Coronary artery (tissue), 2 donors: ENCODE results near the gene QTRT2.

Source experiments
- DNase-seq: peaks from one replicate; pipeline ENCODE4 v3.0.0-alpha.2; 2017; ENCODE audit warnings: low spot score
- H3K27ac ChIP-seq, 2 donors: fragments of 200-600 bp; sonication (generic); one replicate each; pipeline ENCODE4 v1.5.1; 2016 to 2019
- H3K4me3 ChIP-seq: fragments of 200-600 bp; sonication (generic); 2 replicates; pipeline ENCODE4 v1.5.1; 2016; ENCODE audit warnings: mild to moderate bottlenecking, moderate library complexity
- TF ChIP-seq, protein P1 (sequence below): fragments of 200-600 bp; sonication (generic); IDR thresholded peaks from one replicate; pipeline ENCODE4 v1.5.1; 2019; ENCODE audit warnings: antibody characterized with exemption

The QTRT2 gene

DNA sequence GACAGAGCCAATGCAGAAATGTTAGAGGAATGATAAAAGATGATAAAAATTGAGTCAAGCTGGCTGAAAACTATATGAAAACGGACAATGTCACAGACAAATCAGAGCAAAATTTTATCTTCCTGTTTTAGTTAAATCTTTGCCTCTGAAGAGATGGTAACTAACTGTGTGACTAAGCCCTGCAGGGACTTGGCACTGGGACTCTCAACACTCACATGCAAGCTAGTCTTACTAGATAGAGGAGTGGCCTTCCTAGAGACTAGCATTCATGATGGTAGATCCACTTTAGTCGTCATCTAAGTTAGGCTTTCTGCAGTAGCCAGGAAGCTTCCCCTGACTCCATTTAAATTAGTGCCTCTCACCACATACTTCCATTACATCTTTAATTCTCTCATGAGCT, 4.3 kb upstream of the QTRT2 start:
- Histone ChIP-seq H3K27ac (no peak overlapping the region), H3K4me3 (no peak overlapping the region)
- DNase-seq, result no peak
- TF ChIP-seq, protein P1, sequence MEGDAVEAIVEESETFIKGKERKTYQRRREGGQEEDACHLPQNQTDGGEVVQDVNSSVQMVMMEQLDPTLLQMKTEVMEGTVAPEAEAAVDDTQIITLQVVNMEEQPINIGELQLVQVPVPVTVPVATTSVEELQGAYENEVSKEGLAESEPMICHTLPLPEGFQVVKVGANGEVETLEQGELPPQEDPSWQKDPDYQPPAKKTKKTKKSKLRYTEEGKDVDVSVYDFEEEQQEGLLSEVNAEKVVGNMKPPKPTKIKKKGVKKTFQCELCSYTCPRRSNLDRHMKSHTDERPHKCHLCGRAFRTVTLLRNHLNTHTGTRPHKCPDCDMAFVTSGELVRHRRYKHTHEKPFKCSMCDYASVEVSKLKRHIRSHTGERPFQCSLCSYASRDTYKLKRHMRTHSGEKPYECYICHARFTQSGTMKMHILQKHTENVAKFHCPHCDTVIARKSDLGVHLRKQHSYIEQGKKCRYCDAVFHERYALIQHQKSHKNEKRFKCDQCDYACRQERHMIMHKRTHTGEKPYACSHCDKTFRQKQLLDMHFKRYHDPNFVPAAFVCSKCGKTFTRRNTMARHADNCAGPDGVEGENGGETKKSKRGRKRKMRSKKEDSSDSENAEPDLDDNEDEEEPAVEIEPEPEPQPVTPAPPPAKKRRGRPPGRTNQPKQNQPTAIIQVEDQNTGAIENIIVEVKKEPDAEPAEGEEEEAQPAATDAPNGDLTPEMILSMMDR, result no peak

DNA sequence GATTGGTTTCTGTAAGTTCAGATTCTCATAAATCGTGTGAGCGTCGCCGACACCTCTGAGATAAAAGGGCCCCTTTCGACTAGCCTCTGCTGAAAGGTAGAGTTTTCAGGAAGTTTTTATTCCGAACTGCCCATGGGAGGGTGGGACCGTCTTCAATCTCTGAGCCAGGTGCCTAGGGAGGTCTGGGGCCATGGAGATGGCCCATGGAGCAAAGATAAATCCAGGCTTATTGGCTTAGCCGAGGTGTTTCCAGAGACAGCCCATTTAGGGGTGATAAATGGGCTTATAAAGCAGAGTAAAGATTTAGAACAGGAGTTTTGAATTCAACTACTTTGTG, 442 bp downstream of the QTRT2 start:
- peak overlapping the region; percentile 33 to 84 for H3K27ac ChIP-seq
- no peak for DNase-seq
- peak overlapping the region; percentile 84 for H3K4me3 ChIP-seq
- TF ChIP-seq, protein P1, result no peak

DNA sequence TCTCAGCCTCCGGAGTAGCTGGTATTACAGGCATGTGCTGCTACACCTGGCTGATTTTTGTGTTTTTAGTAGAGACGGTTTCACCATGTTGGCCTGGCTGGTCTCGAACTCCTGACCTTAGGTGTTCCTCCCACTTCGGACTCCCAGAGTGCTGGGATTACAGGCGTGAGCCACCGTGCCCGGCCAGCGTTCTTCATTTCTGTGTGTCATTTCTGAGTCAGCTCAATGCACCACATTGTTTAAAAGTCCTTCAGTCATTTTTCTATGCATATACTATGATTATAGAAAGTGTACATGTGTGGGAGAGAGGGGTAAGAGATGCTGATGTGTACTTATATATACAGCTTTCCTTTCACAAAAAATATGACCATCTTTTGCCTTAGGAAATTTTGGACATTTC, 2.1 kb downstream of the QTRT2 start:
- Histone ChIP-seq H3K27ac (no peak overlapping the region), H3K4me3 (no peak overlapping the region)
- TF ChIP-seq, protein P1, result no peak
- DNase-seq, result no peak

DNA sequence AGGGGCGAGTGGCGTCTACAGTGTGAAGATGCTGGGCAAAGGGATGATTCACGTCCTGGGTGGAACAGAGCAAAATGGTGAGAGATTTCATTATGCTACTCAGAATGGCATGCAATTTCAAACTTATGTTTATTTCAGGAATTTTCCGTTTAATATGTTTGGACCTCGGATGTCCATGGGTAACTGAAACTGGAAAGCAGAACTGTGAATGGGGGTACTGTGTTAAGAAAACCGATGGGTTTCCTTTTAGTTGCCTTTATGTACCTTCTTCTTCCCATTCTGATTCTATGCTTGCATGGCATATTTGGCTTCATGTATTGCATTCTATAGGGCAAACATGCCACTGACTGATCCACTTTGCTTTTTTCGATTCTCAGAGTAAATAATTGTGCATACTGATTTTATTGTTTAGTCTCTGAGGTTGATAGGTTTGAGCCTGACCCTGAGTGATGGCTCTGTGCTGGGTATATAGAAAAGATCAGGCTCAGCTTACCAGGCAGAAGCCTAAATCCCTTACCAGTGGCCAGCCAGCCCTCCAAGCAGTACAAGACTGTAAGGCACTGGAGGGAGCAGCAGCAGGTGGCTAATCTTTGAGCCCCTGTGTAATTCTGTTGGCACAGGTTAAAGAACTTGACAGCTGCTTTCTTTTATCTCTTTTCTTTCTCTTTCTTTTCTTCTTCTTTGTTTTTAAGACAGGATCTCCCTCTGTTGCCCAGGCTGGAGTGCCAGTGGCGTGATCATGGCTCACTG, 4.5 kb downstream of the QTRT2 start:
- DNase-seq, result no peak
- H3K27ac ChIP-seq, result no peak overlapping the region
- TF ChIP-seq, protein P1, result no peak
- H3K4me3 ChIP-seq, result no peak overlapping the region

DNA sequence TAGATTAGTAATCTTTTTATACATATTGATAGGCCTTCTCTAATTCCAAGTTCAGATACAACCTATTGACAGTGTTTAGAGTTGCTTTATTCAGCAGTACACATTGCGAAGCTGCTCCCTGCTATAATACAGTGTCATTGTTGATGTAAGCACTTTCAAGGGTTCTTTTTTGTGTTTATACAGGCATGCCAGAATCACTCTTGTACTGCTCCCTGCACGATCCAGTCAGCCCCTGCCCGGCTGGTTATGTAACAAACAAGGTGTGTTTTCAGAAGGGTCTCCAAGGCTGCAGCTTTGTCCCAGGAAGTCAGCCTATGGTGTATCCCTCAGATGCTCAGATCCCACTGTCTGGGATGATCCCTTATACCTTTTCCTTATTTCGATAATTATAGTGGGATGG, 11.3 kb downstream of the QTRT2 start:
- no peak for DNase-seq

DNA sequence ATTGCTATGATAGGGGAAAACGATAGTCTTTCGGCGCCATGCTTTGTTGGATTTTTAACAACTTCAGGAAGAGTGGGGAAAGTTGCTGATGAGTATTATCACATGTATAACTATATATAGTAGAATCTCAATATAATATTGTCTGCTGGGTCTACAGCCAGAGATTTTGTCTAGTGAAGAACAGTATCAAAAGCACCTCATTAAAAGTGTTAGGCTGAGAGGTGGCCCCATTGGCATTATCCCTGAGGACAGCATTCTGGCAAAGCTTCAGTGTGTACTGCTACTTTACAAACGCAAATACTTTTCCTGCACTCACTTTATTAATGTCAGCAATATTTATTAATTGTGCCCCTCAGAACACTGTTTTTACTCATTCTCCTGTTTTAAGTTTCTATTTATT, 11.8 kb downstream of the QTRT2 start:
- TF ChIP-seq, protein P1, result no peak

More for the DNA sequence above, 11.3 kb downstream of the QTRT2 start:
- TF ChIP-seq, protein P1, result no peak
- no peak overlapping the region for H3K27ac ChIP-seq
- H3K4me3 ChIP-seq, result no peak overlapping the region

DNA sequence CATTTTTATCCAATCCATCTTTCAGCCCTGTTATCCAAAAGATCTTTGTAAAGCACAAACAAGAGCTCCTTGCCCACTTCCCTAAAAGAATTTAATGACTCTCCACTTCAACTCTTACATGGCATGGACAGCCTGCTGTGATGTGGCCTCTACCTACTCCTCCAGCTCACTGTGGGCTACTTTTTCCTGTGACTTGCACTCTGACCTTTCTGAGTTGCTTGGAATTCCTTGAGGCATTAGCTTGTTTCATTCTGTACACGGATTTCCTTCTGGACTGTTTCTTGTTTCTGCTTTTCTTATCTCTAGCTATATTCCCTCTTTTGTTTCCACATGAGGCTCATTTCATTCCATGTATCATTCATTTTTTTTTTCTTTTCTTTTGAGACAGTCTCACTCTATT, 15.2 kb downstream of the QTRT2 start:
- TF ChIP-seq, protein P1, result no peak
- Histone ChIP-seq H3K27ac (no peak overlapping the region), H3K4me3 (no peak overlapping the region)
- DNase-seq, result no peak

More for the DNA sequence above, 11.8 kb downstream of the QTRT2 start:
- no peak for DNase-seq
- Histone ChIP-seq H3K4me3 (no peak overlapping the region), H3K27ac (no peak overlapping the region)
